HG03196 (cell line): ENCODE data around the gene SF3B4.
"Not testable (repeated sequence)": the region's sequence is repeated elsewhere in the genome, so short reads cannot be mapped to it uniquely, and the experiment has no call there.

Source experiments
- ATAC-seq: cut with Tn5 transposase; IDR thresholded peaks from one replicate; pipeline ENCODE4 v1.9.1; 2021; ENCODE audit not compliant: unreplicated experiment

Gene SF3B4, protein sequence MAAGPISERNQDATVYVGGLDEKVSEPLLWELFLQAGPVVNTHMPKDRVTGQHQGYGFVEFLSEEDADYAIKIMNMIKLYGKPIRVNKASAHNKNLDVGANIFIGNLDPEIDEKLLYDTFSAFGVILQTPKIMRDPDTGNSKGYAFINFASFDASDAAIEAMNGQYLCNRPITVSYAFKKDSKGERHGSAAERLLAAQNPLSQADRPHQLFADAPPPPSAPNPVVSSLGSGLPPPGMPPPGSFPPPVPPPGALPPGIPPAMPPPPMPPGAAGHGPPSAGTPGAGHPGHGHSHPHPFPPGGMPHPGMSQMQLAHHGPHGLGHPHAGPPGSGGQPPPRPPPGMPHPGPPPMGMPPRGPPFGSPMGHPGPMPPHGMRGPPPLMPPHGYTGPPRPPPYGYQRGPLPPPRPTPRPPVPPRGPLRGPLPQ

DNA sequence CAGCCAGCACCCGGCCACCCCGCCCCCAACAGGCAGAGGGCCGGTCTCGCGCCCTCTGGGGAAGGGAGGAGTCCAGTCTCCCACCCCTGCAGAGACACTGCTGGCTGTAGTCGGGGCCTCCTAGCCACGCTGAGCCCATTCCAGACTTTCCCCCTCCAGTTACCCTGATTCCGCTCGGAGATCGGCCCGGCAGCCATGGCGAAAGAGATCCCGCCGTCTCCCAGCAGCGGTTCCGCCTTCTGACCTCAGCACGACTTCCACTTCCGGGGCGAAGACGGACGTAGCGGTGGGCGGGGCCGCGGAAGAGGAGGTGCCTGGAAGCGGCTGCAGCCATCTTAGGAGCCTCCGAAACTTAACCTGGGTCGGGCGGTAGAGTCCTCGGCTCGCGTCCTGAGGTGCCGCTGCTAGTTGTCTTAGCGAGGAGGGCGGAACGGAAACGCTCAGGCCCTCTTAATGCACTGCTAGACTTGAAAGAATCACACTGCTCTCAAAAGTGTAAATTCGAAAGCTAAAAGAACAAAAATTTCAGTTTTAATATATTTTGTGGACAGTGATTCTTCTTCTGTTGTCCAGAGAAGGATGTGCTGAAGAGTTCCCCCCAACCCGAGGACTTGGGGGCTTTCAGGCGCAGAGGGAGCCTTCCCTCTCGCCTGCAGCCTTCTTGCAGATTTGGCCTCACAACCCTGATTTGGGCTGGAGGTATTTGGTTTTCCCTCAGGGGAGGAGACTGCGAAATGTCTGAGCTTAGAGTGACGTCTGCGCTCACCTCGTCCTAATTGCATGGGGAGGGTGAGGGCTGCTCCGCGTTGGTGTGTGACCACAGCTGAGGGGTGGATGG lies at the start of gene SF3B4:
Gene SF3B4, minus strand, starts transcription at position 241 of the 838 bp plus-strand sequence. Its CDS starts 44 bp downstream, at position 197.
- peak; percentile 85 for ATAC-seq

DNA sequence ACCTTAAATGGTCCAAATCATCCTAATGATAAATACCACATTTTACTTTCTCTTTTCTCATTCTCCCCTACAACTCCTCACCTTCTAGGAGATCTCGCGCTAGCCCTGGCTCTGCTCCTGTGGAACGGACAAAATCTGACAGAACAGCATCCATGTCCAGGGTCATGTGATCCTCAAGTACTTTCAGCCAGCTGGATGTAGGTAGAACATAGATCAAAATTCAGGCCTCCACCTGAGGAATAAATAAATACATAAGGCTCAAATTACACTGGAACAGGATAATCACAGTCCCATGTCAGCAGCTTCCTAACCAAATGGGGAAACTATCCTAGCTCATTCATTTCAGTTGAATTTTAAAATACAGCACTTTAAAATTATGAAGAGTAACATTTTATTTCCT lies 49.7 kb upstream of the SF3B4 start:
- ATAC-seq: no peak

GRCh38 chr1:149972547-149972946 lies 44.9 kb upstream of the SF3B4 start:
- no peak for ATAC-seq

DNA sequence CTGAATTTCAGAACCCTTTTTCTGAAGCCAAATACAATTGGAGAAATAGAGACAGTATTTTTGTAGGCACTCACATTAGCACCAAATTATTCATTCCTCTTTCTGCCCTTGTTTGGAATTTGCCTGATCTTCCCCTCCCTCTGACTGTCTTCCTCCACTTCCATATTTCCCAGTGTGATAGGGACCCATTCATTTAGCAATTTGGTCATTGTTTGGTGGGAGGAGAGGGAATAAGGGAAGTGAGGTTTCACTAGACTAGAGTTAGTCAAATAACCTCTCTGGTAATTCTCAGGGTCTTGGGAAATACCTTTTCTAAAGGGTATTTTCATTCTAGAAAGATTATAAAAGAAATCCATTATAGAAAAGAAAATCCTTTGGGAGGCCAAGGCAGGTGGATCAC lies 40.0 kb upstream of the SF3B4 start:
- no peak for ATAC-seq

DNA sequence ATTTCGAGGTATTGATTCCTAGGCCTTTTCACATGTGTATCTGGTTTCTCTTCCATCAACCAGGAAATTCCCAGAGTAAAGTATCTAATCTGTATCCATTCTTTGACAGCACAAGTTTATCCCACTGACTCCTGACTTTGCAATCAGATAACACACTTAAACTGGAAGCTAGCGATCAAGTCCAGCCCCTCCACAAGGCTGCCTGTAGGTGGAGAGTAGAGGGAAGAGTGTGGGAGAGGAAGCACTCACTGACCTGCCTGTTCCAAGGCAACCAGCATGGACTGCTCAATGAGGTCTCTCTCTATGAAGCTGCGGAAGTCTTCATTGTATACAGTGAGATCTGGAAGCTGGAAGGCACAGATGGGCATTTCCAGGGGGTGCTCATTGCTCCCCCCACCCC lies 39.4 kb upstream of the SF3B4 start:
- no peak for ATAC-seq

- ATAC-seq: no peak
Measured at GRCh38 chr1:149966405-149966804, 38.8 kb upstream of the SF3B4 start.

DNA sequence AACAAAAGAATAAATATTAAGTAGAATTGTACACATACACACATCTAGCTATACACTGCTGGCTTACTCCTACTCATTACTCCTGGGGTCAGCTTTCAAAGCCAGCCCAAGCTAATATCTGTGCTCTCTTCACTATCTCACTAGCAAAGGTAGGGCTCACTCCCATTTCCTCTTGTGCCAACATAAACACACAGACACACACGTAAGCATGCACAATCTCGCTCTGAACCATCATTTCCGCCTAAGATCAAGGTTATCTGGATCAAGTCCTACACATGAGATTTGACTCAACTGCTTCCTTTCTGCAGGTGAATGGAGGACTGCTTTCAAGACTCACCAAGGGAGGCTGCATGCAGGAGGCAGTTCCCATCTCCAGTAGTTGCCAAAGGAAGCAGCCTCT lies 37.8 kb upstream of the SF3B4 start:
- ATAC-seq: no peak

DNA sequence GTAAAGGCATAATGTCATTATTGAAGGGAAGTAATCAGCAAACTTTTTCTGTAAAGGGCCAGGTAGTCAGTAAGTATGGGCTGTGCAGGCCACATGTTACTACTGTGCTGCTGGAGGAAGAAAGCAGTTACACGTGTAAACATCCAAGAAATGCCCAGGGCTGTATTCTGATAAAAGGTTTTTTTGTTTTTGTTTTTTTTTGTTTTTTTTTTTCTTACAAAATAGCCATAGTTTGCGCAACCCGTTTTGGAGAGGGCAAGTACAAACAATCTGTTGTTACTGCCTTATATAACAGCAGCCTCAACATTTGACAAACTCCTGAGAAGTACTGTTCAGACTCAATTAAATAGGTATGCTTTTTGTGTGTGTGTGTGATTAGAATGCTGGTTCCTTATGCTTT lies 35.8 kb upstream of the SF3B4 start:
- no peak for ATAC-seq

- ATAC-seq: no peak
Measured at GRCh38 chr1:149962736-149963135, 35.1 kb upstream of the SF3B4 start.

- ATAC-seq: no peak
Measured at GRCh38 chr1:149962039-149962647, 34.5 kb upstream of the SF3B4 start.

GRCh38 chr1:149957548-149957947 lies 29.9 kb upstream of the SF3B4 start:
- not testable (repeated sequence) for ATAC-seq

GRCh38 chr1:149949911-149950310 lies 22.3 kb upstream of the SF3B4 start:
- no peak for ATAC-seq

DNA sequence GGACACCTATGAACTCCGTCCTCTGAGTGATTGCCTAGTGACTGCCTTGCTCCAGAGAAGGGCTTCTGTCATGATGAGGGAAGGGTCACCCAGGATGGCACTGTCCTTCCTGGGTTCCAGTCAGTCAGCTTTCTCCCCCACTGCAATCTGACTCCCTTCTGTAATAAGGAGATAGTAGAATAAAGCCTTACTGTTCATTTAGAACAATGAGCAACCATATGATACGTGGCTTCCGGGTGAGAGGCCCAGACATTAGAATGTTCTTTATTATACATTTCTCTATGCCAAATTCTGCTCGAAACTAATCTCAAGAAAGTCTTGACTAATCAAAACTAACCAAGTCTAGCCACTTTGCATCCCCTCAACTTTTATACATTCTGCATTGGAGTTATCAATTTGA lies 17.6 kb upstream of the SF3B4 start:
- no peak for ATAC-seq

DNA sequence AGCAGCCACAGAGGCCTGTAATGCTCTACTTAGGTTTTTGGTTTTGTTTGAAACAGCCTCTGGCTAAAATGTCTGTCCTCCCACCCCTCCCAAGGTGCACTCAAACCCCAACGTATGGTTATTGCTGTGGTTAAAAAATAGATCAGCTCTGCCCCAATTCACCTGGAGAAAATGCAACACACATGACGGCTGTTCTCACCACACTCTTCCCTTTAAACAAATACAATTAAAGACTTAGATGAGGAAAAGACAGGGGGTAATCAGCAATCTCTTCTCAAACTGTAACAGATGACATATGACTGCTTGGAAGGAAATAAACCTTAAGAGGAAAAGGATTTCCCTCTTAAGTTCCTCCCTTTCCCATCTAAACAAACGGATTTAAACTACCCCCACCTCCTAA lies 15.3 kb upstream of the SF3B4 start:
- no peak for ATAC-seq

DNA sequence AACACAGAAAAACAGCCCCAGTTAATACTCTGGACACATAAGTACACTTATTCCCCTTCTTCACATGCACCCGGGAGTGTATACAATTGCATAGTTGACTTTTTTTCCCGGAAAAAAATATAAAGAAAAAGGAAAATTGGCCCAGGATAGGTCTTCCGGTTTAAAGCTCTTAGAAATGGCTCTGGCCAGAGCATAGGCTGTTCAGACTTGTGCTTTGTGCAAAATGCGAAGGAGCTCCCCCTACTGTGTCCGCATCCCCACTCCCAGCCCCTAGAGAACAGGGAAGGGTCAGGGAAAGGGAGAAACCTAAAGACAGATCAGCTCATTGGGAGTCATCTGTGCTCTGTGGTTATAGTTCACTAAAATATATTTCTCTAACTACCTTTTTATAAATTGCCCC lies 14.6 kb upstream of the SF3B4 start:
- ATAC-seq: no peak

DNA sequence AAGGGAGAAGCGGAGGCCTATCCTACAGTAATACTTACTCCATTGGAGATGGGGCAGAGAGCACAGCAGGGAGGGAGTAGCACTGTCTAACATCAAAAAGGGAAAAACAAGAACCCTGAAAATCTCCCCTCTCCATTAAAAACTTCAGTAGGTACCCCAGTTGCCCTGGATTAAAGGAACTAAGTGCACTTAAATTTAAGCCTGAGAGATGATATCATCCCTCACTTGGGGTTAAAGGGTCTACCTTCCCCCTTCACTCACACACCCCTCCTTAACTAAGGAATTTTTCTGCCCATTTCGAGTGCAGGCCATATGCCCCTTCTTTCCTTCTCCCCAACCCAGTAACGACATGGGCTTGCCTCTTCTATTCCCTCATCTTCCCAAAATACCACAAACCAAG lies 12.8 kb upstream of the SF3B4 start:
- no peak for ATAC-seq

- ATAC-seq: not testable (repeated sequence)
Measured at GRCh38 chr1:149938668-149939003, 11.0 kb upstream of the SF3B4 start.

DNA sequence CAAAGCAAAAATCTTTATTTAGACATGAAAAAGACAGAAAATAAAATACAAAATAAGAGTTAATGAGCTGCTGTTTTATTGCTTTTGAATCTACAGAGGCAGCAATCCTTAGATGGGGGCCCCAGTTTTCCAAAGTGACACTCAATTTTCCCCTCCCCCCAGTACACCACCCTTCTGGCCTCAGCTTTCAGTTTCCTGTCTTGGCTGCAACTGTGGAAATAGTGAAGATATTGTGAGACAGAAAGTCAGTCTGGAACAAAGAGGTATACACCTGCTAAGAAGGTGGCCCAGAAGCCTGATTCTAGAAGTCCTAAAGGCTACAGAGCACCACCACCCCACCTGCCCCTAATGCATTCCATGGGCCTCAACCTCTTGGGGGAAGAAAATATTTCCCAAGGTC lies 10.2 kb upstream of the SF3B4 start:
- no peak for ATAC-seq

GRCh38 chr1:149936992-149937705 lies 9.5 kb upstream of the SF3B4 start:
- no peak for ATAC-seq

GRCh38 chr1:149936170-149936991 lies 8.8 kb upstream of the SF3B4 start, which contains the start of gene MTMR11:
Gene MTMR11, minus strand, starts transcription at chr1:149936879. Its CDS starts 232 bp downstream, at chr1:149936647.
- ATAC-seq: no peak
